OCI-LY3 (cell line): ENCODE results near the gene PDK2.
A peak's percentile ranks its signal among the peaks of the same experiment; 100 is the strongest.

Experiments used
- H2AFZ ChIP-seq: fragments of 200-600, 300-600 bp; shearing (Covaris generic); 2 replicates; pipeline ENCODE4 v1.6.0; 2014; ENCODE audit warnings: antibody characterized with exemption, low read depth, low read length
- H3K27ac ChIP-seq: fragments of 200-600, 300-600 bp; sonication (generic); 2 replicates; pipeline ENCODE4 v1.5.1; 2014; ENCODE audit warnings: mild to moderate bottlenecking, low read length, moderate library complexity, mixed read lengths
- H3K27me3 ChIP-seq: fragments of 200-600, 300-600 bp; sonication (generic); 2 replicates; pipeline ENCODE4 v1.6.1; 2014; ENCODE audit warnings: low read depth, low read length, mixed read lengths
- H3K36me3 ChIP-seq: fragments of 200-600, 300-600 bp; sonication (generic); replicated peaks from 2 replicates; pipeline ENCODE3; 2014; ENCODE audit warnings: low read depth, low read length, mixed read lengths
- H3K4me1 ChIP-seq: fragments of 300-600, 200-600 bp; sonication (generic); 2 replicates; pipeline ENCODE4 v1.6.1; 2014; ENCODE audit warnings: low read length, mixed read lengths
- H3K4me2 ChIP-seq: fragments of 200-600, 300-600 bp; sonication (generic); 2 replicates; pipeline ENCODE4 v1.6.1; 2014; ENCODE audit warnings: low read length, mixed read lengths
- H3K4me3 ChIP-seq: fragments of 300-600, 200-600 bp; sonication (generic); 2 replicates; pipeline ENCODE4 v1.5.1; 2014; ENCODE audit warnings: antibody characterized with exemption, mild to moderate bottlenecking, low read length, moderate library complexity
- H3K79me2 ChIP-seq: fragments of 300-600, 200-600 bp; shearing (Covaris generic); 2 replicates; pipeline ENCODE4 v1.6.1; 2014; ENCODE audit warnings: mild to moderate bottlenecking, low read length, mixed read lengths
- H3K9ac ChIP-seq: fragments of 300-600, 200-600 bp; shearing (Covaris generic); 2 replicates; pipeline ENCODE4 v1.6.0; 2014; ENCODE audit warnings: mild to moderate bottlenecking, low read length, moderate library complexity
- H3K9me3 ChIP-seq: fragments of 200-600, 300-600 bp; shearing (Covaris generic); 2 replicates; pipeline ENCODE4 v1.6.1; 2014; ENCODE audit warnings: low read length, mixed read lengths; ENCODE audit not compliant: insufficient read depth
- H4K20me1 ChIP-seq: fragments of 200-600, 300-600 bp; sonication (generic); 2 replicates; pipeline ENCODE4 v1.6.1; 2016; ENCODE audit warnings: low read length, mixed read lengths; ENCODE audit not compliant: insufficient read depth
- CTCF ChIP-seq: fragments of 200-600, 300-600 bp; sonication (generic); IDR thresholded peaks from 2 replicates; pipeline ENCODE4 v1.5.1; 2014; ENCODE audit warnings: antibody characterized with exemption, low read length, low read depth
- EZH2phosphoT487 ChIP-seq: fragments of 200-600 bp; shearing (Covaris generic); IDR thresholded peaks from 2 replicates; pipeline ENCODE4 v1.6.1; 2018; ENCODE audit warnings: antibody characterized with exemption, mixed run types, low read depth

Gene PDK2

GRCh38 chr17:50094243-50094752 lies 853 bp upstream of the PDK2 start:
- no peaks in the 10 kb centered on the region for H3K27me3 ChIP-seq
- H3K9ac ChIP-seq, result peak overlapping the region; percentile 60
- peaks cover 13% of the 10 kb centered on the region for H3K4me1 ChIP-seq
- no peaks in the 10 kb centered on the region for H3K9me3 ChIP-seq
- H3K4me3 ChIP-seq, result peak overlapping the region; percentile 84
- H3K27ac ChIP-seq, result peak overlapping the region; percentile 71
- H3K4me2 ChIP-seq, result peak overlapping the region; percentile 98
- peak overlapping the region; percentile 67; the same call in 1 of the 2 replicates for H2AFZ ChIP-seq
- H3K79me2 ChIP-seq, result peaks cover 8% of the 10 kb centered on the region; the same call in 1 of the 2 replicates
- no peaks in the 10 kb centered on the region for H3K36me3 ChIP-seq
- no peak for TF ChIP-seq EZH2phosphoT487
- TF ChIP-seq CTCF, result peak; percentile 80
- H4K20me1 ChIP-seq, result no peaks in the 10 kb centered on the region

GRCh38 chr17:50095626-50096037 lies 481 bp downstream of the PDK2 start:
- Histone ChIP-seq H3K27ac (peak overlapping the region; percentile 37), H4K20me1 (no peaks in the 10 kb centered on the region), H3K4me3 (peak overlapping the region; percentile 84), H3K79me2 (peaks cover 8% of the 10 kb centered on the region; the same call in 1 of the 2 replicates), H3K36me3 (no peaks in the 10 kb centered on the region), H3K4me1 (peaks cover 20% of the 10 kb centered on the region), H3K9ac (peak overlapping the region; percentile 81), H3K4me2 (peak overlapping the region; percentile 98), H3K27me3 (no peaks in the 10 kb centered on the region), H2AFZ (peak overlapping the region; percentile 63), H3K9me3 (no peaks in the 10 kb centered on the region)
- TF ChIP-seq CTCF (no peak), EZH2phosphoT487 (no peak)

- H3K79me2 ChIP-seq, result peaks cover 8% of the 10 kb centered on the region; the same call in 1 of the 2 replicates
- TF ChIP-seq EZH2phosphoT487, result no peak
- no peak for TF ChIP-seq CTCF
- peak overlapping the region; percentile 98 for H3K4me2 ChIP-seq
- no peaks in the 10 kb centered on the region for H3K9me3 ChIP-seq
- H3K27me3 ChIP-seq, result no peaks in the 10 kb centered on the region
- H3K9ac ChIP-seq, result peak overlapping the region; percentile 81
- peak overlapping the region; percentile 84 for H3K4me3 ChIP-seq
- no peaks in the 10 kb centered on the region for H3K36me3 ChIP-seq
- H3K27ac ChIP-seq, result no peak overlapping the region
- H3K4me1 ChIP-seq, result peaks cover 20% of the 10 kb centered on the region
- no peaks in the 10 kb centered on the region for H4K20me1 ChIP-seq
- H2AFZ ChIP-seq, result no peak overlapping the region
Observed at GRCh38 chr17:50096092-50096491, 941 bp downstream of the PDK2 start.

GRCh38 chr17:50096758-50097157 lies 1.6 kb downstream of the PDK2 start:
- Histone ChIP-seq H3K4me2 (peak overlapping the region; percentile 98; the same call in 1 of the 2 replicates), H2AFZ (no peak overlapping the region), H3K27me3 (no peaks in the 10 kb centered on the region), H3K9me3 (no peaks in the 10 kb centered on the region), H3K4me1 (peaks cover 20% of the 10 kb centered on the region), H3K79me2 (peaks cover 8% of the 10 kb centered on the region; the same call in 1 of the 2 replicates), H3K27ac (no peak overlapping the region), H3K36me3 (no peaks in the 10 kb centered on the region), H3K9ac (no peak overlapping the region), H4K20me1 (no peaks in the 10 kb centered on the region), H3K4me3 (no peak overlapping the region)
- no peak for TF ChIP-seq CTCF
- TF ChIP-seq EZH2phosphoT487, result no peak
